ENCODE results near the gene DCHS1. TPM values are rescaled to one million over a fixed set of nuclear protein-coding genes. Genes with fewer than 3 reads are reported as not detected.
"Not testable (repeated sequence)": the region's sequence is repeated elsewhere in the genome, so short reads cannot be mapped to it uniquely, and the experiment has no call there.

The DCHS1 gene
- total RNA-seq, 1 experiment from 2014 or later = 14.2 TPM

GRCh38 chr11:6686006-6686405 is 30.4 kb upstream of the DCHS1 start:
- DNase-seq (ENCODE audit: low spot score) (no peak), ATAC-seq (no peak)
- no peaks in the 10 kb centered on the region; the same call in none of the 2 replicates for H3K27me3 Mint-ChIP-seq (ENCODE audit: low read depth)
- ChIA-PET CTCF (interaction anchor here (1.4 kb wide), 1 partner anchor 155 kb away, joined by 3 read pairs; no protein-coding TSS in a partner anchor), POLR2A (no interaction called here)
- no peak overlapping the region for H3K4me3 Mint-ChIP-seq
- no peak for TF ChIP-seq TP53 (CRISPR knock-in tag; IDR thresholded peaks at IDR 0.05)
- TF ChIP-seq TEAD1 (CRISPR knock-in tag; IDR thresholded peaks at IDR 0.05) = no peak
- TF ChIP-seq ELF4 (CRISPR knock-in tag; IDR thresholded peaks at IDR 0.05; ENCODE audit: low read depth) = no peak
- TF ChIP-seq, protein P1, sequence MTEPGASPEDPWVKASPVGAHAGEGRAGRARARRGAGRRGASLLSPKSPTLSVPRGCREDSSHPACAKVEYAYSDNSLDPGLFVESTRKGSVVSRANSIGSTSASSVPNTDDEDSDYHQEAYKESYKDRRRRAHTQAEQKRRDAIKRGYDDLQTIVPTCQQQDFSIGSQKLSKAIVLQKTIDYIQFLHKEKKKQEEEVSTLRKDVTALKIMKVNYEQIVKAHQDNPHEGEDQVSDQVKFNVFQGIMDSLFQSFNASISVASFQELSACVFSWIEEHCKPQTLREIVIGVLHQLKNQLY (CRISPR knock-in tag; IDR thresholded peaks at IDR 0.05) = no peak
- no peak for TF ChIP-seq TEAD4 (CRISPR knock-in tag; IDR thresholded peaks at IDR 0.05)
- TF ChIP-seq MAX (CRISPR knock-in tag; IDR thresholded peaks at IDR 0.05) = no peak
- TF ChIP-seq PRRX2 (CRISPR knock-in tag; IDR thresholded peaks at IDR 0.05) = no peak
- TF ChIP-seq JUN (CRISPR knock-in tag; IDR thresholded peaks at IDR 0.05) = no peak
- TF ChIP-seq IRF2 (CRISPR knock-in tag; IDR thresholded peaks at IDR 0.05; ENCODE audit: borderline replicate concordance, low read depth) = no peak
- TF ChIP-seq CREM (CRISPR knock-in tag; IDR thresholded peaks at IDR 0.05) = no peak
- peaks cover 27% of the 10 kb centered on the region for H3K36me3 Mint-ChIP-seq
- H3K4me1 Mint-ChIP-seq = peaks cover 42% of the 10 kb centered on the region
- peaks cover 19% of the 10 kb centered on the region for H3K9me3 Mint-ChIP-seq
- H3K27ac Mint-ChIP-seq = no peak overlapping the region

- ChIA-PET POLR2A (interaction anchor here (0.7 to 1.8 kb wide), 3 partner anchors 72 to 830 kb away, joined by 5 to 11 read pairs (median 6); partner anchors contain the start of gene TAF10), CTCF (interaction anchor here (1.2 to 2.1 kb wide), 10 partner anchors 12 to 321 kb away, joined by 3 to 12 read pairs (median 6); no protein-coding TSS in a partner anchor)
- Mint-ChIP-seq H3K4me1 (peaks cover 41% of the 10 kb centered on the region), H3K4me3 (peak overlapping the region; percentile 99), H3K36me3 (peaks cover 25% of the 10 kb centered on the region), H3K9me3 (peaks cover 13% of the 10 kb centered on the region)
- DNase-seq (ENCODE audit: low spot score); H3K27me3 Mint-ChIP-seq (ENCODE audit: low read depth); ATAC-seq; H3K27ac Mint-ChIP-seq: not testable (repeated sequence)
Observed at GRCh38 chr11:6684068-6684467, 28.5 kb upstream of the DCHS1 start.

- peaks cover 41% of the 10 kb centered on the region for H3K4me1 Mint-ChIP-seq
- peak within 1 kb of the TSS; percentile 100 for H3K27ac Mint-ChIP-seq
- peaks cover 24% of the 10 kb centered on the region for H3K36me3 Mint-ChIP-seq
- no peaks in the 10 kb centered on the region; the same call in none of the 2 replicates for H3K27me3 Mint-ChIP-seq (ENCODE audit: low read depth)
- ChIA-PET CTCF (interaction anchor here (0.7 to 2.1 kb wide), 32 partner anchors 11 to 320 kb away, joined by 3 to 12 read pairs (median 5); partner anchors contain the start of genes APBB1, DCHS1, TAF10 and TPP1), POLR2A (interaction anchor here (0.7 to 1.8 kb wide), 7 partner anchors 9 to 214 kb away, joined by 3 to 11 read pairs (median 4); partner anchors contain the start of genes ARFIP2, TAF10, TIMM10B and TPP1)
- H3K9me3 Mint-ChIP-seq = peaks cover 12% of the 10 kb centered on the region
- DNase-seq (ENCODE audit: low spot score) (peak; percentile 99), ATAC-seq (peak; percentile 95)
- H3K4me3 Mint-ChIP-seq = peak within 1 kb of the TSS; percentile 99
- TF ChIP-seq HMGA2 (CRISPR knock-in tag; IDR thresholded peaks at IDR 0.05) (0 out of 2 replicates have a peak, but pooled peaks have one; percentile 4), KAT7 (CRISPR knock-in tag; IDR thresholded peaks at IDR 0.05; ENCODE audit: borderline replicate concordance) (0 out of 2 replicates have a peak, but pooled peaks have one; percentile 67), ZMAT4 (CRISPR knock-in tag; IDR thresholded peaks at IDR 0.05) (no peak), MYBL2 (CRISPR knock-in tag; IDR thresholded peaks at IDR 0.05) (peak; percentile 49; the same call in 1 of the 2 replicates), PRDM15 (CRISPR knock-in tag; IDR thresholded peaks at IDR 0.05) (0 out of 2 replicates have a peak, but pooled peaks have one; percentile 9), CTCF (IDR thresholded peaks at IDR 0.05) (peak; percentile 72), GABPB1 (CRISPR knock-in tag; IDR thresholded peaks at IDR 0.05) (peak; percentile 61; the same call in 1 of the 2 replicates), ETV6 (CRISPR knock-in tag; IDR thresholded peaks at IDR 0.05) (peak; percentile 98), SP1 (CRISPR knock-in tag; conservative IDR thresholded peaks at IDR 0.05) (peak; percentile 85), AR (CRISPR knock-in tag; IDR thresholded peaks at IDR 0.05) (no peak), CREM (CRISPR knock-in tag; IDR thresholded peaks at IDR 0.05) (peak; percentile 71; the same call in 1 of the 2 replicates), RORB (CRISPR knock-in tag; IDR thresholded peaks at IDR 0.05) (no peak)
Observed at GRCh38 chr11:6682936-6683861, 27.6 kb upstream of the DCHS1 start, which contains the start of gene MRPL17. Gene MRPL17 (minus strand): TSS chr11:6683340. CDS start chr11:6683296, 44 bp downstream.
